GM18861 (cell line): ENCODE measurements around the gene PPM1D.

Experiments
- ATAC-seq: cut with Tn5 transposase; IDR thresholded peaks from one replicate; pipeline ENCODE4 v1.9.1; 2021; ENCODE audit not compliant: unreplicated experiment

PPM1D gene

DNA sequence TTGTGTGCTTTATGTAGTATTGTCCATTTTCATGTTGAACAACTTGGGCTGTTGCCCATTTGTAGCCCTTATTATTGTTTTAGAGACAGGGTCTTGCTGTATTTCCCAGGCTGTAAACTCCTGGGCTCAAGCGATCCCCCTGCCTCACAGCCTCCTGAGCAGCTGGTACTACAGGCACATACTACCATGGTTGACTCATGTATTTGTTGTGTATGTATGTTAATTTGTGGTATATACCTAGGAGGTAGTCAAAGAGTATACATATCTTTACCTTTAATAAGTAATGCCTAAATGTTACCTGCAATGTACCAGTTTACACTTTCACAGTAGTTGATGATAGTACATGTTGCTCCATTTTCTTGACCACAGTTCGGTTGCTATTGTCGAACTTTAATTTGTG, 18.1 kb downstream of the PPM1D start:
- no peak for ATAC-seq

DNA sequence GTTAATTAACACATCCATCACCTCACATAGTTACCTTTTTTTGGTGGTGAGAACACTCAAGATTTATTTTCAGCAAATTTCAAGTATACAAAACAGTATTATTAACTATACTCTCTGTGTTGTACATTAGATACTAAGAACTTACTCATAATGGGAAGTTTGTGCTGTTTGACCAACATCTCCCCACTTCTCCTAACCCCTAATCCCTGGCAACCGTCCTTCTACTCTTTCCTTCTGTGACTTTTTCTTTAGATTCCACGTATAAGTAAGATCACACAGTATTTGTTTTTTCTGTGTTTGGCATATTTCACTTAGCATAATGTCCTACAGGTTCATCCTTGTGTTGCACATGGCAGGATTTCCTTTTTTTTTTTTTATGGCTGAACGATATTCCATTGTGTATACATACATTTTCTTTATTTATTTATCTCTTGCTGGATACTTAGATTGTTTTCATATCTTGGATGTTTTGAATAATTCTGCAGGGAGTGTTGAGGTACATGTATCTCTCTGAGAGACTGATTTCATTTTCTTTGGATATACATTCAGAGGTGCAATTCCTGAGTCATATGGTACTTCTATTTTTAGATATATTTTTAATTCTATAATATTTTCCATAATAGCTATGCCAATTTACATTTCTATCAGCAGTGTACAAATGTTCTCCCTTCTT, 19.0 kb downstream of the PPM1D start:
- no peak for ATAC-seq

DNA sequence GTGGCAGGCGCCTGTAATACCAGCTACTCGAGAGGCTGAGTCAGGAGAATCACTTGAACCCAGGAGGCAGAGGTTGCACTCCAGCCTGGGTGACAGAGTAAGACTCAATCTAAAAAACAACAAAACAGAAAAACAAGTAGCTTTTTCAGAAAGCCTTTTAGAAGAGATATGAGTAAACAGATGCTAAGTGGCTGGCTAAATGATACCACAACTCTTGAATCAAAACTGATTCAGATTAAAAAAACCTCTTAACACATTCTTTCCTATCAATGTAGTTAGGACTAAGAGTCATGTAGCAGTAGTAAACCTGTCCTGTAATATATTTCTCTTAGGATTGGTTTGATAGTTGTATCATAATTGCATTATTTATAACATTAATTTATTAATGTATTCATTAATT, 23.0 kb downstream of the PPM1D start:
- ATAC-seq: no peak

DNA sequence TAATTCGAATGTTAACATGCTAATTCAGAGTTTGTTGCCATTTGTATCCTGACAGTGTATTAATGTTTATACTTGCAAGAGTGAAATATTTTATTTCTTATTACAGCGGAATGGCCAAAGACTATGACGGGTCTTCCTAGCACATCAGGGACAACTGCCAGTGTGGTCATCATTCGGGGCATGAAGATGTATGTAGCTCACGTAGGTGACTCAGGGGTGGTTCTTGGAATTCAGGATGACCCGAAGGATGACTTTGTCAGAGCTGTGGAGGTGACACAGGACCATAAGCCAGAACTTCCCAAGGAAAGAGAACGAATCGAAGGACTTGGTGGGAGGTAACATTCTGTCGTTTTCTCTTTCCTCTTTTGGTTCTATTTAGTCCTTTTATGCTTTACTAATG, 23.4 kb downstream of the PPM1D start:
- no peak for ATAC-seq

DNA sequence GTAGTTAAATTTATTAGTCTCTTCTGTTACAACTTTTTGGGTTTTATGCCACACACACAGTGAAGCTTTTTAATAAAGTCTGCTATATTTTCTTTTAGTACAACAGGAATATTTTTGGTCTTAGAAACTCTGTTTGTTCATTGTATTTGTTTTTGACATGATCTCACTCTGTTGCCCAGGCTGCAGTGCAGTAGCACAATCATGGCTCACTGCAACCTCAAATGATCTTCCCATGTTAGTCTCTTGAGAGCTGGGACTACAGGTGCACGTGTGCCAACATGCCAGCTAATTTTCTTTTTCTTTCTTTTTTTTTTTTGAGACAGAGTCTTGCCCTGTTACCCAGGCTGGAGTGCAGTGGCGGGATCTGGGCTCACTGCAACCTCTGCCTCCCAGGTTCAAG, 27.1 kb downstream of the PPM1D start:
- ATAC-seq: no peak

DNA sequence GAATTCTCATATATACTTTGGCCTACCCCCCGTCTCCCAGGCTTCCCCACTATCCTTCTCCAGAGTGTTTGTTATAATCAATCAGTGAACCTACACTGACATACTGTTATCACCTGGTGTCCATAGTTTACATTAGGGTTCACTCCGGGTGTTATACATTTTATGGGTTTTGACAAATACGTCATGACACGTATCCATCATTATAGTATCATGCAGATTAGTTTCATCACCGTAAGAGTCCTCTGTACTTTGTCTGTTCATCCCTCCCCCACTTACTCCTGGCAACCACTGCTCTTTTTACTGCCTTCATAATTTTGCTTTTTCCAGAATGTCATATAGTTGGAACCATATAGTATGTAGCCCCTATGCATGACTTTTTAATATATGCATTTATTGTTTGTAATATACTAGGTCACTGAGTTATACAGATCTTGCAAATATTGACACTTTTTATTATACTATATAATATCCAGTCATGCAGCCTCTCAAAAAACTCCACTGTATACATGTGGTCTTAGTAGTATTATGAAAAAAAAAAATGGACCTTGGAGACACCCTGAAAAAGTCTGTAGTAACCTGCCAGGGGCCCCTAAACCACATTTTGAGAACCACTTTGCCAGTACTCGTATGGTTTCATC, 28.4 kb downstream of the PPM1D start:
- ATAC-seq: no peak

DNA sequence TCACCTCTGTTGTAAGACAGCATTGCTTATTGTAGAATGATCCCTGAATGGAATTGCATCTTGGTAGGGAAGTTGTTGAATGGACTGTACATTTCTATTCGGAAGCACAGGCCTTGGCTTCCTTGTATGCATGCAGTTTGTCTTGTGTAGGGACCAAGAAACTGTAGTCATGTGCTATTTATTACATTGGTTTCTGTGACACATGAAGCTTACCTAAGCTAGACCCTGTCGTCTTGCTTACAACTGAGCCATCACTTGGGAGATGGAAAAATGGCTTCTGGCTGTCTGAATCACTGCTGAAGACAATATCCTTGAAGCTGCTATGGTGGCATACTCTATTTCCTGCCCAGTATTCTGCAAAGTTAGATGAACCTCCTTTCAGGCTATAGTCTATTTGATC, 29.1 kb downstream of the PPM1D start:
- no peak for ATAC-seq

DNA sequence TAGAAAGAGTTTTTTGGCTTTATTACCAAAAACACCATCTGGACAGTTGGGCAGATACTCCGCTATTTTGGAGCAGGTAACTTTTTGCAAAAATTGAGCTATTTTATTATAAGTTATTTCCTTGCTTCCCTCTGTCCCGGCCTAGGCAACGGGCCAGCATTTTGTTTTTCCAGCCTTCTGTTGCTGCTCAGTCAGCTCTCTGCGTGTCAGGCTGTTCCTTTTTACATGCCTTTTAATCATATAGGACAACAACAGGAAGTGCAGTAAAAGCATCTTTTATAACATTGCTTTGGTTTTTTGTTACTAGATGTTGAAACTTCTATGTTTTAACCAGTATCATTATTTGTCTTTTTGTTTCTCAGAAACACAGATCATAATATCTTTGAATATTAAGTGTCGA, 30.4 kb downstream of the PPM1D start:
- ATAC-seq: no peak

DNA sequence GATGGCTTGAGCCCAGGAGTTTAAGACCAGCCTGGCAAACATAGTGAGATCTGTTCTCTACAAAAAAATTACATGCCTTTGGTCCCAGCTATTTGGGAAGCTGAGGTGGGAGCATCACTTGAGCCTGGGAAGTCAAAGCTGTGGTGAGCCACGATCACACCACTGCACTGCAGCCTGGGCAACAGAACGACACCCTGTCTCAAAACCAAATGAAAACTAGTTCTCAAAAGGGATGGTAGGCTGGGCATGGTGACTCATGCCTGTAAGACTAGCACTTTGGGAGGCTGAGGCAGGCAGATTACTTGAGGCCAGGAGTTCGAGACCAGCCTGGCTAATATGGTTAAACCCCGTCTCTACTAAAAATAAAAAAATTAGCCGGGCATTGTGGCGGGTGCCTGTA, 31.1 kb downstream of the PPM1D start:
- ATAC-seq: no peak

DNA sequence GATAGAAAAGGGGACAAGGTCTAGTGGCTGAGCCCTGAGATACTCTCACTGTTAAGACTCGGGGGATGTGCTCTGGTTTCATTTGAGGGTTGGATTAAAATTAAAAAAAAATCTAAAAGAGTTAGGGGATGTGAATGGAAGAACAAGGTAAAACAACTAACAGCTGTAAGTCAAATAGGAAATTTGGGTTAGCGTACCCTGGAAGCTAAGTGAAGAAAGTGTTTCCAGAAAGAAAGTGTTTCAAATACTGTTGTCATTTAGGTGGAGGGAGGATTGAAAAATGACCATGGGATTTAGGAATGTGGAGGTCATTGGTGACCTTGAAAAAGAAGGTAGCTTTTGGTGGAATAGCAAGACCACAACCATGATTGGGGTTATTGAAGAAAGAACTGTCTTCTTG, 37.7 kb downstream of the PPM1D start:
- no peak for ATAC-seq

DNA sequence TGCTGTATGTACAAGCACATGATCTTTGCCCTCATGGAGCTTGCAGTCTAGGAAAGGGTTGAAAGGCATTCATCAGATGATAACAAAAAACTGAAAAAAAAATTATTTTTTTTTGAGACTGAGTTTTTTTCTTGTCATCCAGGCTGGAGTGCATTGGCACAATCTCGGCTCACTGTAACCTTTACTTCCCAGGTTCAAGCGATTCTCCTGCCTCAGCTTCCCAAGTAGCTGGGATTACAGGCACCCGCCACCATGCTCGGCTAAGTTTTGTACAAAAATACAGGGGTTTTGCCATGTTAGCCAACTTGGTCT, 39.0 kb downstream of the PPM1D start:
- no peak for ATAC-seq

DNA sequence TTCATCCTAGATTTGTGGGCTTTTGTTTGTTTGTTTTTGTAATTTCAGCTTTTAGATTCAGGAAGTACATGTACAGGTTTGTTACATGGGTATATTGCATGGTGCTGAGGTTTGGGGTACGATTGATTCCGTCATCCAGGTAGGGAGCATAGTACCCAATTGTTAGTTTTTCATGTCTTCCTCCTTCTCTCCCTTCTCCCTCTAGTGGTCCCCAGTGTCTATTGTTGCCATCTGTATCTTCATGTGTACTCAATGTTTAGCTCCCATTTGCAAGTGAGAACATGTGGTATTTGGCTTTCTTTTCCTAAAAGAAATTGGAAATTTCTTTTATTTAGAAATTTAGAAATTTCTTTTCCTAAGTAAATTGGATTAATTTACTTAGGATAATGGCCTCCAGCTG, 40.5 kb downstream of the PPM1D start:
- ATAC-seq: no peak

DNA sequence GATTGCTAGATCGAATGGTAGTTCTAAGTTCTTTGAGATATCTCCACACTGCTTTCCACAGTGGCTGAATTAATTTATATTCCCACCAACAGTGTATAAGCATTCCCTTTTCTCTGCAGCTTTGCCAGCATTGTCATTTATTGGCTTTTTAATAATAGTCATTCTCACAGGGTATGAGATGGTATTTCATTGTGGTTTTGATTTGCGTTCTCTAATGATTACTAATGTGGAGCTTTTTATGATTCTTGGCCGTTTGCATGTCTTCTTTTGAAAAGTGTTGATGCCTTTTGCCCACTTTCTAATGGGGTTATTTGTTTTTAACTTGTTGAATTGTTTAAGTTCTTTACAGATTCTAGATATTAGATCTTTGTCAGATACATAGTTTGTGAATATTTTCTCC, 41.1 kb downstream of the PPM1D start:
- no peak for ATAC-seq

DNA sequence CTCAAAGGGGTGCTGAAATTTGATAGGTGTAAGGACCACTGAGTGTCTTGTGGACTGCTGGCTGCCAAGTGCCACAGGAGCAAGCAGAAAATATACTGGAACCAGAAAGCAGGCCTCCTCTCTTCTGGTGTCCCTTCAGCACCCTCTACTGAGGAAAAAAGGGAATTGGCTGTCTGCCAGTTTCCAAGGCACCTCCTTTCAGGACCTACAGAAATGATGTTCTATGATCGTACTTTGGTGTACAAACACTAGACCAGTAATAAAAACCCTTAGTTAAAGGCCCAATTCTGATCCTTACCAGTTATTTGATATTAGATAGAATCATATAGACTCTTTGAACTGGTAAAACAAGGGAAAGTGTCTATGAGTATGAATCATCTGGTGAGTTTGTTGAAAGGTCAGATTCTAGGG, 41.8 kb downstream of the PPM1D start:
- no peak for ATAC-seq

DNA sequence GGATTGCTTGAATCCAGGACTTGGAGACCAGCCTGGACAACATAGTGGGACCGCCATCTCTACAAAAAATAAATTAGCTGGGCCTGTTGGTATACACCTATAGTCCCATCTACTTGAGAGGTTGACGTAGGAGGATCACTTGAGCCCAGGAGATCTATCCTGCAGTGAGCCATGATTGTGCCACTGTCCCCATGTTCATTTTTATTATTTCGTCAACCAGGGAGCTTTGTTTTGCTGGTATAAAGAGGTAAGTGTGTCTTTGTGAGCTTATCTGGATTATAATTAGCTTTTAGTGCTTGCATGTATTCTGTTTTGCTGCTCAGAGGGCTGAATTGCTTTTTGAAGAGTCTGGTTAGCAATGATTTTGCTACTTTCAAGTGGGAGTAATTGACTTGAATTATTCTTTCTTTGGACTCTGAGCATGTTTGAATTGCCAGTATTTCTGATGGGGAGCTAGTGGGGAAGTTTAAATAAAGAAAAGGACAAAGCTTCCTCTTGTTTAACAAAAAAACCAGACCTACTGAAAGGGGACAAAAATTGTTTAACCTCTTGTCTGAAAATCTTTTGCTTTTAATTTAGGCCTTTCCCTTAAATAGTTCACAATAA, 46.0 kb downstream of the PPM1D start:
- ATAC-seq: no peak

DNA sequence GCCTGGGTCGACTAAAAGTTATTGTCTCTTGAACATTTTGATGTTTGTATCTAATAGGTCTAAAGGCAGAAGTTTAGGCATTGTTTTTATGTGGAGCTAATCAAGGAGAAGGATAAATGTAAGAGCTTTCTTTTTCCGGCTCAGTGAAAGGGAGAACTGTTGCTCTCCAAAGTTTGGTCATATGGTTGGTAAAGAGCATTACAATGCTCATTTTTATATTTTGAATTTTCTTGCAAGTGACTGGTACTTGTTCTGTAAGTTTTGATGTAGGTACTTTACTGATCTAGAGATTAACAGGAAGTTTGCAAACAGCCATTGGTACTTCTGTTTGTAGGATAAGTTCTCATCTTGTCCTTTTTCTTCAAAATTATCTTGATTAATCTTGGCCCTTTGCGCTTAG, 46.7 kb downstream of the PPM1D start:
- ATAC-seq: no peak

DNA sequence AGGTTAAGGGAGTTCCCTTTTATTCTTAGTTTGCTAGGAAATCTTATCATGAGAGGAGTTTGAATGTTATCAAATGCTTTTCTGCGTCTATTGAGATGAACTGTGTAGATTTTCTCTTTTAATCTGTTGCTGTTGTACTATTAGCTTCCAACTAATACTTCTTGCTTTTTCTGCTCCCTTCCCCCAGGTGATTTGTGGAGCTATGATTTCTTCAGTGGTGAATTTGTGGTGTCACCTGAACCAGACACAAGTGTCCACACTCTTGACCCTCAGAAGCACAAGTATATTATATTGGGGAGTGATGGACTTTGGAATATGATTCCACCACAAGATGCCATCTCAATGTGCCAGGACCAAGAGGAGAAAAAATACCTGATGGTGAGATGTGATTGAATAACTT, 47.7 kb downstream of the PPM1D start:
- ATAC-seq: no peak

DNA sequence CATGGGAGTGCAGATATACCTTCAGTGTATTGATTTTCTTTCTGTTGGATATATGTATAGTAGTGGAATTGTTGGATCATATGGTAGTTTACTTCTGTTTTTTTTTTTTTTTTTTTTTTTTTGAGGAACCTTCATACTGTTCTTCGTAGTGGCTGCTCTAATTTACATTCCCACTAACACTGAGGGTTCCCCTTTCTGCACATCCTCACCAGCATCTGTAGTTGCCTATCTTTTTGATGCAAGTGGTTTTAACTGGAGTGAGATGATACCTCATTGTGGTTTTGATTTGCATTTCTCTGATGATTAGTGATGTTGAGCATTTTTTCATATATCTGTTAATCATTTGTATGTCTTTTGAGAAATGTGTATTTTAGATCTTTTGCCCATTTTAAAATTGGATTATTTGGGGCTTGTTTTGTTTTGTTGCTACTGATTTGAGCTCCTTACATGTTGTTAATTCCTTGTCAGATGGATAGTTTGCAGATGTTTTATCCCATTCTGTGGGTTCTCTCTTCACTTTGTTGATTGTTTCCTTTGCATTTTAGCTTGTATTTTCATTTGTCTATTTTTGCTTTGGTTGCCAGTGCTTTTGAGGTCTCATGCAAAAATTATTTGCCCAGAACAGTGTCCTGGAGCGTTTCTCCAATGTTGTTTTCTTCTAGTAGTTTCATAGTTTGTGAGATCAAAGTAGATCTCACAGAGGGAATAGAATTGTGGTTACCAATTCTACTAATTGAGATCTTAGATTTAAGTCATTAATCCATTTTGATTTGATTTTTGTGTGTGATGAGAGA, 52.7 kb downstream of the PPM1D start:
- peak; percentile 93 for ATAC-seq

DNA sequence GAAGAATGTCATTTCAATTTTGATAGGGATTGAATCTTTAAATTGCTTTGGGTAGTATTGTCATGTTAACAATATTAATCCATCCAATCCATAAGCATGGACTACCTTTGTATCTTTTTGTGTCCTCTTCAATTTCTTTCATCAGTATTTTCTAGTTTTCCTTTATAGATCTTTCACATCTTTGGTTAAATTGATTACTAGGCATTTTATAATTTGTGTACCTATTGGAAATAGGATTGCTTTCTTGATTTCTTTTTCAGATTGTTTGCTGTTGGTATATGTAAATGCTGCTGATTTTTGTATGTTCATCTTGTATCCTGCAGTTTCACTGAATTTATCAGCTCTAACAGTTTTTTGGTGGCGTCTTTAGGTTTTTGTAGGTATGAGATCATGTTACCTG, 53.6 kb downstream of the PPM1D start:
- ATAC-seq: no peak

DNA sequence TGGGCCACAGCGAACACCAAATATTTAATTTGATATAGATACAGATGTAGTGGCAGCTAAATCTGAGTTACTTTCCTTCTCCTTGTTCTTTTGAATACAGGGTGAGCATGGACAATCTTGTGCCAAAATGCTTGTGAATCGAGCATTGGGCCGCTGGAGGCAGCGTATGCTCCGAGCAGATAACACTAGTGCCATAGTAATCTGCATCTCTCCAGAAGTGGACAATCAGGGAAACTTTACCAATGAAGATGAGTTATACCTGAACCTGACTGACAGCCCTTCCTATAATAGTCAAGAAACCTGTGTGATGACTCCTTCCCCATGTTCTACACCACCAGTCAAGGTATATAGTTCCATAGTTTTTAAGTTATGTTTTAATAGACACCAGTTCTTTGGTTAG, 56.5 kb downstream of the PPM1D start:
- ATAC-seq: no peak

DNA sequence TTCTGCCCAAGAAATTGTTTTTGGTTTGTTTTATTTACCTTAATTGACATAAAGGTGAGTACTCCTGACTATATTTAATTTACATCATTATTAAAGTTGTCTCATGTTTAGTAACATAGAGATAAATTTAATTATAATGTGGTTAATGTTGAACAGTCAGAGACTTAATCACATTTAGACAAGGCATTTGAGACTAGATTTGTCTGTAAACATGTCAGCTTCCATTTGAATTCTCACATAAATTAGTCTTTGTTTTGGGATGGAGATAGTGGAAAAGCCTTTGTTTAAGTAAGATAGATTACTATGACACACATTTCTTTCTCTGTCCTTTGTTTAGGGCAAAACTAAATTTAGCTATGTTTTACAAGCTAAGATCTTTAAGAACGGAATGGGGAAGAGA, 59.2 kb downstream of the PPM1D start:
- ATAC-seq: no peak

DNA sequence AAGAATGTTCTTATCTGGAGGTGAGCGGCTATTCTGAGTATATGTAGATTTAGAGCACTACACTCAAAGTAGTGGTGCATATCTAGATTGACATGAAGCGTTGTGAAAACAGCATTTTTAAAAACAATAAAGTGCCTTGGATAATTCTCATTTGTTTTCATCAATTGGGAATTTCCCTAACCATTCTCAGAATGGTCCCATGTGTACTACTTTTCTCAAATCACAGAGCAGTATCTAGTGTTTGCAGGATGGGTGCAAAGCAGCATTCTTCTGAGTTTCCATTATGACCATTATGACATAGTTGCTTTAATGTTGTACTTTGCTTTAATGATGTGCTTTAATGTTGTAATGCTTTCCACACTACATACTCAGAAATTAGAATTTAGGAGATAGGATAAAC, 61.5 kb downstream of the PPM1D start:
- no peak for ATAC-seq
